Natural killer cell (primary cell): ENCODE results near the gene SLC2A13. TPM values are rescaled to one million over a fixed set of nuclear protein-coding genes. Genes with fewer than 3 reads are reported as not detected.

Source experiments
- ATAC-seq, 3 donors: fragments of 150-1000 bp in 2 of 3; fragments of 200-7000 bp in 1 of 3; cut with Tn5 transposase; 1 replicate in 1 of 3; 2 replicates in 2 of 3; pipeline ENCODE4 v1.10.0; 2021; ENCODE audit warnings: mild to moderate bottlenecking in 2 of 3, moderate library complexity in 2 of 3
- DNase-seq, 2 donors: peaks; one replicate each; pipeline versions ENCODE4 v3.0.0 to v3.0.0-alpha.2; 2013 to 2021; ENCODE audit warnings: mixed read lengths in 1 of 2
- H3K27ac ChIP-seq: one replicate; pipeline ENCODE4 v1.5.1; 2013; ENCODE audit warnings: mild to moderate bottlenecking, low read length
- H3K27me3 ChIP-seq: one replicate; pipeline ENCODE4 v1.6.1; 2013; ENCODE audit warnings: low read length; ENCODE audit not compliant: control insufficient read depth, insufficient read depth
- H3K36me3 ChIP-seq: one replicate; pipeline ENCODE4 v1.6.1; 2013; ENCODE audit warnings: low read length; ENCODE audit not compliant: control insufficient read depth, insufficient read depth
- H3K4me1 ChIP-seq: one replicate; pipeline ENCODE4 v1.6.1; 2013; ENCODE audit warnings: low read length; ENCODE audit not compliant: control insufficient read depth, insufficient read depth
- H3K4me3 ChIP-seq: one replicate; pipeline ENCODE4 v1.5.1; 2013; ENCODE audit warnings: low read length
- H3K9me3 ChIP-seq: one replicate; pipeline ENCODE4 v1.6.1; 2013; ENCODE audit warnings: low read length; ENCODE audit not compliant: control insufficient read depth, insufficient read depth
- H3K27ac Mint-ChIP-seq, 2 donors: one replicate each; pipeline ENCODE4 v1.8.0; 2022; ENCODE audit warnings: mild to moderate bottlenecking in 2 of 2, mixed read lengths in 2 of 2, moderate library complexity in 1 of 2
- H3K27me3 Mint-ChIP-seq, 2 donors: one replicate each; pipeline ENCODE4 v1.8.0; 2022; ENCODE audit warnings: low read depth in 2 of 2, mixed read lengths in 2 of 2
- H3K36me3 Mint-ChIP-seq: one replicate; pipeline ENCODE4 v1.8.0; 2022; ENCODE audit warnings: mixed read lengths
- H3K4me1 Mint-ChIP-seq, 2 donors: one replicate each; pipeline ENCODE4 v1.8.0; 2022; ENCODE audit warnings: mixed read lengths in 2 of 2
- H3K4me3 Mint-ChIP-seq: one replicate; pipeline ENCODE4 v1.8.0; 2022; ENCODE audit warnings: mild to moderate bottlenecking, moderate library complexity, mixed read lengths
- H3K9me3 Mint-ChIP-seq, 2 donors: one replicate each; pipeline ENCODE4 v1.8.0; 2022; ENCODE audit warnings: mixed read lengths in 2 of 2
- WGBS: methylation state at CpG from one replicate; pipeline ENCODE4 v1.1.7; 2013; ENCODE audit warnings: missing lambda C conversion rate; ENCODE audit not compliant: insufficient coverage; 5-methylcytosine and 5-hydroxymethylcytosine counted together
- intact Hi-C: fragments of 100-400 bp; cut with micrococcal nuclease; formaldehyde crosslinking; loops from one replicate; pipeline ENCODE4 v1.14.2; 2022
- total RNA-seq, 4 donors: library from RNA; stranded (reverse); fragments of 120-200 nt in 1 of 4; gene quantifications; one replicate each; pipeline versions ENCODE4 v1.2.3 to v1.2.4, GENCODE V29; 2013 to 2022
- TF ChIP-seq, protein P1 (sequence below): fragments of 200-600 bp; IDR thresholded peaks from one replicate; pipeline ENCODE4 v1.8.0; 2022; ENCODE audit warnings: antibody characterized with exemption

The SLC2A13 gene
- total RNA-seq, 3 donors from 2014 or later (not counting 1 experiment from before 2014, with no cell fraction given): 6.0 to 10.9 (median 8.7) TPM

GRCh38 chr12:40045656-40046055 lies 60.2 kb downstream of the SLC2A13 start:
- Histone ChIP-seq H3K4me3 (no peak overlapping the region), H3K36me3 (no peaks in the 10 kb centered on the region), H3K4me1 (no peaks in the 10 kb centered on the region), H3K27ac (no peak overlapping the region), H3K27me3 (no peaks in the 10 kb centered on the region), H3K9me3 (no peaks in the 10 kb centered on the region)
- TF ChIP-seq, protein P1, sequence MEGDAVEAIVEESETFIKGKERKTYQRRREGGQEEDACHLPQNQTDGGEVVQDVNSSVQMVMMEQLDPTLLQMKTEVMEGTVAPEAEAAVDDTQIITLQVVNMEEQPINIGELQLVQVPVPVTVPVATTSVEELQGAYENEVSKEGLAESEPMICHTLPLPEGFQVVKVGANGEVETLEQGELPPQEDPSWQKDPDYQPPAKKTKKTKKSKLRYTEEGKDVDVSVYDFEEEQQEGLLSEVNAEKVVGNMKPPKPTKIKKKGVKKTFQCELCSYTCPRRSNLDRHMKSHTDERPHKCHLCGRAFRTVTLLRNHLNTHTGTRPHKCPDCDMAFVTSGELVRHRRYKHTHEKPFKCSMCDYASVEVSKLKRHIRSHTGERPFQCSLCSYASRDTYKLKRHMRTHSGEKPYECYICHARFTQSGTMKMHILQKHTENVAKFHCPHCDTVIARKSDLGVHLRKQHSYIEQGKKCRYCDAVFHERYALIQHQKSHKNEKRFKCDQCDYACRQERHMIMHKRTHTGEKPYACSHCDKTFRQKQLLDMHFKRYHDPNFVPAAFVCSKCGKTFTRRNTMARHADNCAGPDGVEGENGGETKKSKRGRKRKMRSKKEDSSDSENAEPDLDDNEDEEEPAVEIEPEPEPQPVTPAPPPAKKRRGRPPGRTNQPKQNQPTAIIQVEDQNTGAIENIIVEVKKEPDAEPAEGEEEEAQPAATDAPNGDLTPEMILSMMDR: no peak
- H3K36me3 Mint-ChIP-seq: no peaks in the 10 kb centered on the region
- no peaks in the 10 kb centered on the region for H3K4me1 Mint-ChIP-seq
- no peaks in the 10 kb centered on the region for H3K27me3 Mint-ChIP-seq
- DNase-seq (no peak), ATAC-seq (no peak)
- intact Hi-C loops: no loop called here
- H3K27ac Mint-ChIP-seq: no peak overlapping the region
- no peaks in the 10 kb centered on the region for H3K9me3 Mint-ChIP-seq
- H3K4me3 Mint-ChIP-seq: no peak overlapping the region
- 96% methylated on average over 2 of the region's 2 CpGs for WGBS

GRCh38 chr12:40044396-40044795 lies 61.5 kb downstream of the SLC2A13 start:
- H3K36me3 Mint-ChIP-seq: no peaks in the 10 kb centered on the region
- no peaks in the 10 kb centered on the region for H3K9me3 ChIP-seq
- DNase-seq: no peak
- H3K27ac Mint-ChIP-seq: no peak overlapping the region
- H3K4me3 Mint-ChIP-seq: no peak overlapping the region
- intact Hi-C loops: no loop called here
- H3K4me1 ChIP-seq: no peaks in the 10 kb centered on the region
- no peaks in the 10 kb centered on the region for H3K27me3 ChIP-seq
- no peaks in the 10 kb centered on the region for H3K27me3 Mint-ChIP-seq
- H3K4me1 Mint-ChIP-seq: peaks cover 5 to 7% of the 10 kb centered on the region in 2 donors
- no peaks in the 10 kb centered on the region for H3K9me3 Mint-ChIP-seq
- TF ChIP-seq, protein P1: no peak
- no peaks in the 10 kb centered on the region for H3K36me3 ChIP-seq
- no peak overlapping the region for H3K4me3 ChIP-seq
- ATAC-seq: no peak
- no peak overlapping the region for H3K27ac ChIP-seq

DNA sequence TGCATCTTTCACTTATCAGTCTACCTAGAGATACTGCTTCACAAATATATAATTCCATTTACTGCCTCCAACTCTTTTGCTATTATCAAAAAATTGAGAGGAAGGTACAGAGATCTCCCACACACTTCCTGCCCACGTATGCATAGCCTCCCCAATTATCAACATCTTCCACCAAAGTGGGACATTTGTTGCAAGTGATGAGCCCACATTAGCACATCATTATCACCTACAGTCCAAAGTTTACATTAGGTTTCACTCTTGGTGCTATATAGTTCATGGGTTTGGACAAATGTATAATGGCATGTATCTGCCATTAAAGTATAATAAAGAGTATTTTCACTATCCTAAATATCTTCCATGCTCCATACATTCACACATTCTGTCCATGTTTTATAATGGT lies 66.3 kb downstream of the SLC2A13 start:
- WGBS: 23% methylated on average over 1 of the region's 1 CpG
- Mint-ChIP-seq H3K27ac (no peak overlapping the region), H3K9me3 (no peaks in the 10 kb centered on the region), H3K27me3 (no peaks in the 10 kb centered on the region), H3K4me3 (no peak overlapping the region), H3K4me1 (peaks cover 8 to 9% of the 10 kb centered on the region in 2 donors), H3K36me3 (no peaks in the 10 kb centered on the region)
- H3K4me1 ChIP-seq: no peaks in the 10 kb centered on the region
- H3K9me3 ChIP-seq: no peaks in the 10 kb centered on the region
- ATAC-seq (no peak), DNase-seq (no peak)
- intact Hi-C loops: no loop called here
- no peak overlapping the region for H3K4me3 ChIP-seq
- H3K36me3 ChIP-seq: no peaks in the 10 kb centered on the region
- no peaks in the 10 kb centered on the region for H3K27me3 ChIP-seq
- no peak overlapping the region for H3K27ac ChIP-seq
- TF ChIP-seq, protein P1: no peak

DNA sequence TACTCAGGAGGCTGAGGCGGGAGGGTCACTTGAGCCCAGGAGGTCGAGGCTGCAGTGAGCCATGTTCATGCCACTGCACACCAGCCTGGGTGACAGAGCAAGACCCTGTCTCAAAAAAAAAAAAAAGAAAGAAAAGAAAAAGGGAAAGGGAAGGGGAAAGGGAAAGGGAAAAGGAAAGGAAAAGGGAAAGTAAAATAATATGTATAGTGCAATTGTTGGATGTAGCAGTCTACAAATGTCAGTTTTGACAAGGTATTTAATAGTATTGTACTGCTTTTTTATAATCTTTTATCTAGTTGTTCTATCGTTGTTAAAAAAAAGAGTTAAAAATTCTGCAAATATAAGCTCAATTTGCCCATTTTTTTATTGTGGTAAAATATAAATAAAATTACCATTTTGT lies 67.3 kb downstream of the SLC2A13 start:
- H3K4me3 Mint-ChIP-seq: no peak overlapping the region
- H3K27ac Mint-ChIP-seq: no peak overlapping the region
- intact Hi-C loops: no loop called here
- Histone ChIP-seq H3K27me3 (no peaks in the 10 kb centered on the region), H3K4me1 (no peaks in the 10 kb centered on the region), H3K9me3 (no peaks in the 10 kb centered on the region), H3K27ac (no peak overlapping the region), H3K4me3 (no peak overlapping the region), H3K36me3 (no peaks in the 10 kb centered on the region)
- WGBS: 98% methylated on average over 2 of the region's 3 CpGs
- no peaks in the 10 kb centered on the region for H3K36me3 Mint-ChIP-seq
- ATAC-seq (no peak), DNase-seq (no peak)
- no peaks in the 10 kb centered on the region for H3K27me3 Mint-ChIP-seq
- TF ChIP-seq, protein P1: no peak
- no peaks in the 10 kb centered on the region for H3K9me3 Mint-ChIP-seq
- peaks cover 9 to 14% of the 10 kb centered on the region in 2 donors for H3K4me1 Mint-ChIP-seq
